ENCODE data around the gene RAB31. TPM values are rescaled to one million over a fixed set of nuclear protein-coding genes. Genes with fewer than 3 reads are reported as not detected.

RAB31 gene
- total RNA-seq, 4 donors from 2014 or later, result 3.2 to 7.1 (median 4.4) TPM

DNA sequence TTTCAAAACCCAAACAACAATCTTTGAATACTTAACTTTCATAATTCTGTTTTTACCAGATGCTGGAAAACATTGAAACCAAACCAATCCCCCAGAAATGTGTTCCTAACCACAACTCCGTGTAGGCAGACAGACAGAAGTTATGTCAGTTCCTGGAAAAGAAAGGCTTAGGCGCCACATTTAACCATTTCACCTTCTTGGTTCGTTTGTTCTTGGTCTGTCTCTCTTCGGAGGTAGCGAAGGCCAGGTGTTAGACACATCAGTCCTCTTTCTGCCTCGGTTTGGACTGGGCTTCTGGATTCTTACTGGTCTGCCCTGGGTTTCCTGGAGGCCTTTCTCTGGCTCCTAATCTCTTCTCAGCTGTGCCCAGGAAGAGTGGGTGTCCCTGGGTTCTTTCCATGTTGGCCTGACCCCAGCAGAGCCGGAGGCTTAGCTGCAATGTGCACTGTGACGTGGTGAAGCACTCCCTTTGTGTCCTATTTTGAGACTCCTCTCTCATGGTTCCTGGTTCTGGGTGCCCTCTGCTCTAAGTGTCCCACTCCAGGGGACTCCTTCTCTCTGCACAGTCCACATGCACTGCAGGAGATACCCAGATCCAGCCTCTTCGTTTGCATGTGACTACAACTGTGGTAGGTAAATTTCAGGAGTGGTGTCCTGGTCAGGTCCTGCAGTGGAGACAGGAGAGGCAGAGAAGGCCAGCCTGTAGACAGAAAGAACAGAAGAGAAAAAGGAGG is 23.1 kb upstream of the RAB31 start:
- TF ChIP-seq, protein P1, sequence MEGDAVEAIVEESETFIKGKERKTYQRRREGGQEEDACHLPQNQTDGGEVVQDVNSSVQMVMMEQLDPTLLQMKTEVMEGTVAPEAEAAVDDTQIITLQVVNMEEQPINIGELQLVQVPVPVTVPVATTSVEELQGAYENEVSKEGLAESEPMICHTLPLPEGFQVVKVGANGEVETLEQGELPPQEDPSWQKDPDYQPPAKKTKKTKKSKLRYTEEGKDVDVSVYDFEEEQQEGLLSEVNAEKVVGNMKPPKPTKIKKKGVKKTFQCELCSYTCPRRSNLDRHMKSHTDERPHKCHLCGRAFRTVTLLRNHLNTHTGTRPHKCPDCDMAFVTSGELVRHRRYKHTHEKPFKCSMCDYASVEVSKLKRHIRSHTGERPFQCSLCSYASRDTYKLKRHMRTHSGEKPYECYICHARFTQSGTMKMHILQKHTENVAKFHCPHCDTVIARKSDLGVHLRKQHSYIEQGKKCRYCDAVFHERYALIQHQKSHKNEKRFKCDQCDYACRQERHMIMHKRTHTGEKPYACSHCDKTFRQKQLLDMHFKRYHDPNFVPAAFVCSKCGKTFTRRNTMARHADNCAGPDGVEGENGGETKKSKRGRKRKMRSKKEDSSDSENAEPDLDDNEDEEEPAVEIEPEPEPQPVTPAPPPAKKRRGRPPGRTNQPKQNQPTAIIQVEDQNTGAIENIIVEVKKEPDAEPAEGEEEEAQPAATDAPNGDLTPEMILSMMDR (IDR thresholded peaks at IDR 0.05 in 4 of 5, conservative IDR thresholded peaks at IDR 0.05 in 1 of 5), result no peak
- no peak for TF ChIP-seq POLR2A (IDR thresholded peaks at IDR 0.05)
- Histone ChIP-seq H3K4me1 (peaks cover 6 to 9% of the 10 kb centered on the region in 2 donors), H3K4me3 (no peak overlapping the region), H3K27ac (peak overlapping the region; percentile 5 to 60 (median 19)), H3K27me3 (no peaks in the 10 kb centered on the region), H3K36me3 (no peaks in the 10 kb centered on the region), H3K9me3 (no peaks in the 10 kb centered on the region)
- in situ Hi-C loops (cut with MboI; ENCODE audit: low sequenced_read_pairs in 4 of 4) (no loop called here), intact Hi-C loops (cut with DNase I; ENCODE audit: low total_unique reads) (loop anchor here (1.0 kb wide), 1 partner anchor 86 kb away; no protein-coding TSS in a partner anchor)
- no peak for DNase-seq
- peak in 1 of 2 donors; percentile 30 for ATAC-seq

DNA sequence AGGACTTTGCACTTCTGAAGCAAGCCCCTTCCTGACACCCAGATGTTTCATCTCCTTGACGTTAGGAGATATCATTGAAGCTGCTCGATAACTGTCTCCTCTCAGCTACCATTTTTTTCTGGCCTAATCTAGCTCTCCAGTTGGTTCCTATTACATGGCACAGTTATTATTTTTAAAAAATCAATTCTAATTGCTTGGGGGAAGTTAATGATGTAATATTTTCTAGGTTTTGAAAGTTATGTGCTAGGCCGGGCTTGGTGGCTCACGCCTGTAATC is 22.5 kb upstream of the RAB31 start:
- intact Hi-C loops (cut with DNase I; ENCODE audit: low total_unique reads) (no loop called here), in situ Hi-C loops (cut with MboI; ENCODE audit: low sequenced_read_pairs in 4 of 4) (no loop called here)
- Histone ChIP-seq H3K4me3 (no peak overlapping the region), H3K9me3 (no peaks in the 10 kb centered on the region), H3K27ac (peak overlapping the region in 2 of 4 donors; percentile 24 to 60), H3K27me3 (no peaks in the 10 kb centered on the region), H3K36me3 (no peaks in the 10 kb centered on the region), H3K4me1 (peaks cover 6 to 9% of the 10 kb centered on the region in 2 donors)
- DNase-seq (no peak), ATAC-seq (no peak)
- TF ChIP-seq, protein P1 (IDR thresholded peaks at IDR 0.05 in 4 of 5, conservative IDR thresholded peaks at IDR 0.05 in 1 of 5), result no peak
- TF ChIP-seq POLR2A (IDR thresholded peaks at IDR 0.05), result no peak

DNA sequence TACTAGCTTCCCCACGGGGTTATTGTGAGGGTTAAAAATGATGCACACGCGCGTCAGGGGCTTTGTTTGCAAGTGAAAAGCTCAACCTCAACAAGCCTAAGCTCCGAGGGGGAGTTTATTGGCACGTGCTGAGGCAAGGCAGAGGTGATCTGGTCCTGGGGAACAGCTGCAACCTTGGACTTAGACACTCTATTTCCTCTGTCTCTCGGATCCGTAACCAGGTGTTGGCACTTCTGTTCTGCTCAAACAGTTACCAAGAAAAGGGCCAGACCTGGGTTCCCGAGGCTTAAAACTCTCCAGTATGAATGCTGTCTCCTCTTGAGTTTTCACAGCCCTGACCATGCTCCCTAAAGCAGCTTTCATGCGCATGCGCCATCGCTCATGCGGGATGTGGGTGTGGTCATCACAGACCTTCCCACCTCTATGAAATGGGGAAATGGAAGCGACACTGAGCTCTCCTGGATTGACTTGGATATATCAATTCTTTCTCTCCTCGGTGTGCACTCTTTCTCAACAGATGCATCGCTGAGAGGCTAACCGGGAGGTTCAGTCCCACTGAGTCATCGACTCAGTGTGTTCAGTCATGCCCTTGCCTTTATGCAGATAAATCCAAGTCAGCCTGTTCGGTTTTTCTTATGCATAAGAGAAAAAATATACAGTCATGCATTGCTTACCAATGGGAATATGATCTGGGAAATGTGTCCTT is 19.9 kb upstream of the RAB31 start:
- ATAC-seq (no peak), DNase-seq (no peak)
- Histone ChIP-seq H3K27ac (no peak overlapping the region), H3K9me3 (no peaks in the 10 kb centered on the region), H3K36me3 (no peaks in the 10 kb centered on the region), H3K4me3 (no peak overlapping the region), H3K4me1 (peaks cover 6 to 9% of the 10 kb centered on the region in 2 donors), H3K27me3 (no peaks in the 10 kb centered on the region)
- intact Hi-C loops (cut with DNase I; ENCODE audit: low total_unique reads) (no loop called here), in situ Hi-C loops (cut with MboI; ENCODE audit: low sequenced_read_pairs in 4 of 4) (no loop called here)
- TF ChIP-seq, protein P1 (IDR thresholded peaks at IDR 0.05 in 4 of 5, conservative IDR thresholded peaks at IDR 0.05 in 1 of 5), result no peak
- no peak for TF ChIP-seq POLR2A (IDR thresholded peaks at IDR 0.05)

- intact Hi-C loops (cut with DNase I; ENCODE audit: low total_unique reads), result no loop called here
- in situ Hi-C loops (cut with MboI; ENCODE audit: low sequenced_read_pairs in 4 of 4), result no loop called here
- Histone ChIP-seq H3K4me1 (peaks cover 3 to 6% of the 10 kb centered on the region in 2 donors), H3K9me3 (no peaks in the 10 kb centered on the region), H3K4me3 (no peak overlapping the region), H3K27ac (no peak overlapping the region), H3K27me3 (no peaks in the 10 kb centered on the region), H3K36me3 (no peaks in the 10 kb centered on the region)
- no peak for ATAC-seq
- TF ChIP-seq POLR2A (IDR thresholded peaks at IDR 0.05), result no peak
- TF ChIP-seq, protein P1 (IDR thresholded peaks at IDR 0.05 in 4 of 5, conservative IDR thresholded peaks at IDR 0.05 in 1 of 5), result no peak
- no peak for DNase-seq
Observed at GRCh38 chr18:9689253-9689652, 18.8 kb upstream of the RAB31 start.

Data from gastrocnemius medialis (tissue), 4 donors.